ENCODE measurements around the gene KMT5B.

KMT5B gene

DNA sequence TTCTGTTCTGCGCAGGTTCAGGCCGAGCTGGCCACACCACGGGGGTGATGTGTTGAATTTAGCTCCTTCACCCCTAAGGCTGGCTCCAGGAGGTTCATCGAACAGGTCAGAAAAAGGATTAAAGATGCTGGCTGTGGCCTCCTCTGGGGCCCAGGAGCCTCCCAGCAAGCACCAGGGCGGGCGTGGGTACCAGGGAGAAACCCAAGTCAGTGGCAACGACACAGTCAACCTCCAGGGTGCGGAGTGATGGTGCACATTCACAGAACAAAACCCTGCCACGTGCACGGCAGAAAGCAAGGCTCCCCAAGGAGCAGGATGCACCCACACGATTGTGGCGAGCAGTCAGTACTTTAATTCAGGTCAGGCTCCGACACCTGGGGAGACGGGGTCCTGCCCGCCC lies 47.9 kb upstream of the KMT5B start:
- H3K9me2 ChIP-seq (replicated peaks; ENCODE audit: control insufficient read depth, low read length): no peaks in the 10 kb centered on the region
- H3F3A ChIP-seq (ENCODE audit: control insufficient read depth, insufficient read depth): peaks cover under 1% of the 10 kb centered on the region; the same call in 1 of the 2 replicates
- TF ChIP-seq, protein P1, sequence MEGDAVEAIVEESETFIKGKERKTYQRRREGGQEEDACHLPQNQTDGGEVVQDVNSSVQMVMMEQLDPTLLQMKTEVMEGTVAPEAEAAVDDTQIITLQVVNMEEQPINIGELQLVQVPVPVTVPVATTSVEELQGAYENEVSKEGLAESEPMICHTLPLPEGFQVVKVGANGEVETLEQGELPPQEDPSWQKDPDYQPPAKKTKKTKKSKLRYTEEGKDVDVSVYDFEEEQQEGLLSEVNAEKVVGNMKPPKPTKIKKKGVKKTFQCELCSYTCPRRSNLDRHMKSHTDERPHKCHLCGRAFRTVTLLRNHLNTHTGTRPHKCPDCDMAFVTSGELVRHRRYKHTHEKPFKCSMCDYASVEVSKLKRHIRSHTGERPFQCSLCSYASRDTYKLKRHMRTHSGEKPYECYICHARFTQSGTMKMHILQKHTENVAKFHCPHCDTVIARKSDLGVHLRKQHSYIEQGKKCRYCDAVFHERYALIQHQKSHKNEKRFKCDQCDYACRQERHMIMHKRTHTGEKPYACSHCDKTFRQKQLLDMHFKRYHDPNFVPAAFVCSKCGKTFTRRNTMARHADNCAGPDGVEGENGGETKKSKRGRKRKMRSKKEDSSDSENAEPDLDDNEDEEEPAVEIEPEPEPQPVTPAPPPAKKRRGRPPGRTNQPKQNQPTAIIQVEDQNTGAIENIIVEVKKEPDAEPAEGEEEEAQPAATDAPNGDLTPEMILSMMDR (IDR thresholded peaks at IDR 0.05; ENCODE audit: low read depth, low read length, poor library complexity, severe bottlenecking): no peak
- no peak for TF ChIP-seq EZH2phosphoT487 (IDR thresholded peaks at IDR 0.05; ENCODE audit: borderline replicate concordance, low read length)
- H3K4me1 ChIP-seq (ENCODE audit: control insufficient read depth, low read length): peaks cover 15% of the 10 kb centered on the region
- H3K36me3 ChIP-seq (ENCODE audit: control insufficient read depth, low read length): peaks cover 55% of the 10 kb centered on the region
- no peaks in the 10 kb centered on the region for H4K20me1 ChIP-seq (ENCODE audit: control insufficient read depth, insufficient read depth, low read depth, low read length)
- no peak overlapping the region for H3K4me2 ChIP-seq (ENCODE audit: low read length)
- no peak overlapping the region for H3K4me3 ChIP-seq (ENCODE audit: low read length)
- no peak overlapping the region for H3K27ac ChIP-seq (ENCODE audit: low read depth, low read length)
- no peaks in the 10 kb centered on the region for H3K9me3 ChIP-seq (ENCODE audit: control insufficient read depth, insufficient read depth, low read length)
- peaks cover 15% of the 10 kb centered on the region for H3K79me2 ChIP-seq (ENCODE audit: control insufficient read depth, low read length)
- H3K27me3 ChIP-seq (ENCODE audit: control insufficient read depth, low read length): no peaks in the 10 kb centered on the region

- Histone ChIP-seq H3K4me1 (ENCODE audit: control insufficient read depth, low read length) (peaks cover 10% of the 10 kb centered on the region), H3K27ac (ENCODE audit: low read depth, low read length) (no peak overlapping the region), H3F3A (ENCODE audit: control insufficient read depth, insufficient read depth) (no peaks in the 10 kb centered on the region), H3K36me3 (ENCODE audit: control insufficient read depth, low read length) (peaks cover 50% of the 10 kb centered on the region), H3K4me2 (ENCODE audit: low read length) (no peak overlapping the region), H3K27me3 (ENCODE audit: control insufficient read depth, low read length) (no peaks in the 10 kb centered on the region), H3K79me2 (ENCODE audit: control insufficient read depth, low read length) (peaks cover 9% of the 10 kb centered on the region), H3K9me3 (ENCODE audit: control insufficient read depth, insufficient read depth, low read length) (no peaks in the 10 kb centered on the region), H4K20me1 (ENCODE audit: control insufficient read depth, insufficient read depth, low read depth, low read length) (no peaks in the 10 kb centered on the region), H3K4me3 (ENCODE audit: low read length) (no peak overlapping the region), H3K9me2 (replicated peaks; ENCODE audit: control insufficient read depth, low read length) (no peaks in the 10 kb centered on the region)
- TF ChIP-seq, protein P1 (IDR thresholded peaks at IDR 0.05; ENCODE audit: low read depth, low read length, poor library complexity, severe bottlenecking): no peak
- TF ChIP-seq EZH2phosphoT487 (IDR thresholded peaks at IDR 0.05; ENCODE audit: borderline replicate concordance, low read length): no peak
Observed at GRCh38 chr11:68260484-68260883, 47.4 kb upstream of the KMT5B start.

DNA sequence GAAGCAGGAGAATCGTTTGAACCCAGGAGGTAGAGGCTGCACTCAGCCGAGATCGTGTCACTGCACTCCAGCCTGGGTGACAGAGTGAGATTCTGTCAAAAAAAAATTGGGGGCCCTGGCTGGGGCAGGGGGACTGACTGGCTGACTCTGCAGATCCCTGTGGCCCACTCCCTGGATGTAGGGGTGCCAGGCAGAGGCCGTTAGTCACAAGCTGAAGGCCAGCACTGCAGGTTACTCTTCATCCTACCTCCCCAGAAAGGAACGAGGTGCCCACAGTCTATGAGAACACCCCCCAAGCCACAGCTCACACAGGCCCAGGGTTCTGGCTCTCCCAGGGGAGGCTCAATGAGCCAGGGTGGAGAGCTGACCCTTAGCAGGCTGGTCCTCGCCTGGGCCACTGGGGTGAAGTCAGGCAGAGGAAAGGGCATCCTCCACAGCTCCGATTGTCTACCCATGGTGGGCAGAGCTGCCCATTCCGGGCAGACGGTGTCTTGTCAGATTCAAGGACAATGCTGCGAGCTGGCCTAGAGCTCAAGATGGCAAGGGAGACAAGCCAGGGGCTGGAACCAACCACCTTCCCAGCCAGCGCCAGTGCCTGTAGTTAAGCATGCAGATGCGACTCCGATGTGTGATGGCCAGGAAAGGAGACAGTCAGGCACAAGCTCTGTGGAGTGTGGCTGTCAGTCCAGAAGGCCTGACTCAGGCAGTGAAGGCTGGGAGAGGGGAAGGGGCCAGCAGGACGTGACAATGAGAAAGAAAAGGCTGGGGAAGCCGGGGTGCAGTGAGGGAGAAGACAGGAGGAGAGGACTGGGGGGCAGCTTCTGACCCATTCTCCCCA lies 46.2 kb upstream of the KMT5B start:
- Histone ChIP-seq H3K9me2 (replicated peaks; ENCODE audit: control insufficient read depth, low read length) (no peaks in the 10 kb centered on the region), H3K9me3 (ENCODE audit: control insufficient read depth, insufficient read depth, low read length) (no peaks in the 10 kb centered on the region), H3K27ac (ENCODE audit: low read depth, low read length) (no peak overlapping the region), H3K4me1 (ENCODE audit: control insufficient read depth, low read length) (peaks cover 8% of the 10 kb centered on the region), H3K4me2 (ENCODE audit: low read length) (no peak overlapping the region), H3F3A (ENCODE audit: control insufficient read depth, insufficient read depth) (no peaks in the 10 kb centered on the region), H4K20me1 (ENCODE audit: control insufficient read depth, insufficient read depth, low read depth, low read length) (no peaks in the 10 kb centered on the region), H3K79me2 (ENCODE audit: control insufficient read depth, low read length) (no peaks in the 10 kb centered on the region), H3K27me3 (ENCODE audit: control insufficient read depth, low read length) (no peaks in the 10 kb centered on the region), H3K36me3 (ENCODE audit: control insufficient read depth, low read length) (peaks cover 40% of the 10 kb centered on the region), H3K4me3 (ENCODE audit: low read length) (no peak overlapping the region)
- no peak for TF ChIP-seq EZH2phosphoT487 (IDR thresholded peaks at IDR 0.05; ENCODE audit: borderline replicate concordance, low read length)
- TF ChIP-seq, protein P1 (IDR thresholded peaks at IDR 0.05; ENCODE audit: low read depth, low read length, poor library complexity, severe bottlenecking): no peak

All from DOHH2 (cell line).